ENCODE results near the gene ARHGEF37. TPM values are rescaled to one million over a fixed set of nuclear protein-coding genes. Genes with fewer than 3 reads are reported as not detected.
"Not testable (repeated sequence)": the region's sequence is repeated elsewhere in the genome, so short reads cannot be mapped to it uniquely, and the experiment has no call there.

The ARHGEF37 gene
- total RNA-seq, 1 donor from 2014 or later, result 3.3 TPM

DNA sequence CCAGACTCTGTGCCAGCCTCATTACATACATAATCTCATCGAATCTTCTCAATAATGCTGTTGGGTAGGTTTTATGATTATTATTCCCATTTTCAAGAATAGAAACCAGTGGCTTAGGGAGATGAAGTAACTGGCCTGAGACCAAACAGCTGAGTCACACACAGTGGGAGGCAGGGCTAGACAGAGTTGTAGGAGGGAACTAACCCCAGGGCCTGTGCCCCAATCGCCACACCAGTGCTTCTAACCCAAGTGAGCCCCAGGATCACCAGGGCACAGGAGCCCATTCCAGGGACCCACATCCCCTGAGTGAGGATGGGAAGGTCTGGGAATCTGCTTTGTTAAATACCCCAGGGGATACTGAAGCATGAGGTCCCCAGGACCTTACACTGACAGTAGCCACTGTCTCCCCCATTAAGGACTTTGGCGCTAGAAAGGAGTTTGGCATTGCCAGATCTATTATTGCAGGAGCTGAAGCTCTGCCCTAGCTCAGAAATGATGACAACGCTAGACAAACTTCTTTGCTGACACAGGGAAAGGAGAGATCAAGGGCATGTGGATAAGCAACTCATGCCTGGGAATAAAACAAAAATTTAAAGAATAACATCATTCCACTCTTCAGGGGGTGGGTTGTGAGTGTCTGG is 85.0 kb downstream of the ARHGEF37 start:
- Mint-ChIP-seq H3K9me3 (ENCODE audit: low read depth) (peaks cover 8% of the 10 kb centered on the region), H3K4me1 (ENCODE audit: low read depth) (no peaks in the 10 kb centered on the region), H3K27ac (no peak overlapping the region), H3K27me3 (no peaks in the 10 kb centered on the region), H3K36me3 (ENCODE audit: insufficient read depth) (peaks cover 2% of the 10 kb centered on the region), H3K4me3 (ENCODE audit: low read depth) (no peak overlapping the region)
- no peak for DNase-seq (ENCODE audit: low spot score, unreplicated experiment)
- no peak for TF ChIP-seq CTCF (IDR thresholded peaks at IDR 0.05; ENCODE audit: unreplicated experiment)

DNA sequence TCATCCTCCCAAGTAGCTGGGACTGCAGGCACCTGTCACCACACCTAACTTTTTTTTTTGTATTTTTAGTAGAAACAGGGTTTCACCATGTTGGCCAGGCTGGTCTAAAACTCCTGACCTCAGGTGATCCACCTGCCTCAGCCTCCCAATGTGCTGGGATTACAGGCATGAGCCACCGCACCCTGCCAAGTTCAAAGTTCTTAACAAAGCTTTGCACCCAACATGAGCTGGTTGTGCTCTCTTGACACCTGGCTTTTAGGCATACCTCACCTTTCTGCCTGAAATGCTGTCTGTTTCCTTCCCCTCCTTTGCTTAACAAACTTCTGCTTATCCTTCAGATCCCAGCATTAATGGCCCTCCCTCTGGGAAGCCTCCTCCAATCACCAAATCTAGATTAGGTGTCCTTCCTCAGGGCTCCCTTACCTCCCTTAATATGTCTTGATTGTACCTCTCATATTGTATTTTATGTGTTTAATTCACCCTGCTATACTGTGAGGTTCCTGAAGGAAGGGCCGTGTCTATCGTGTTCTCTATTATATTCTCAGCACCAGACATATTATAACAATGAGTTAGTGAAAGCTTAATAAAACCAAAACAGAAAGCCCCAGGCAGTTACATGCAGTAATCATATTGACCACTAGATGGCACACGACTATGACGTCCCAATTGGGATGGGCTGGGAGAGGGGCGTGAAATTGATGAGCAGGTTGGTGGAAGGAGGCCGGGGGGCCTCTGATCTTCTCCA is 86.0 kb downstream of the ARHGEF37 start:
- H3K4me1 Mint-ChIP-seq (ENCODE audit: low read depth), result no peaks in the 10 kb centered on the region
- H3K9me3 Mint-ChIP-seq (ENCODE audit: low read depth), result peaks cover 13% of the 10 kb centered on the region
- peaks cover 2% of the 10 kb centered on the region for H3K36me3 Mint-ChIP-seq (ENCODE audit: insufficient read depth)
- H3K27ac Mint-ChIP-seq, result no peak overlapping the region
- no peak for DNase-seq (ENCODE audit: low spot score, unreplicated experiment)
- H3K27me3 Mint-ChIP-seq, result no peaks in the 10 kb centered on the region
- TF ChIP-seq CTCF (IDR thresholded peaks at IDR 0.05; ENCODE audit: unreplicated experiment), result peak; percentile 59
- H3K4me3 Mint-ChIP-seq (ENCODE audit: low read depth), result no peak overlapping the region

GRCh38 chr5:149667829-149668330 is 86.6 kb downstream of the ARHGEF37 start:
- Mint-ChIP-seq H3K27ac (no peak overlapping the region), H3K9me3 (ENCODE audit: low read depth) (peaks cover 13% of the 10 kb centered on the region), H3K27me3 (no peaks in the 10 kb centered on the region), H3K36me3 (ENCODE audit: insufficient read depth) (peaks cover 2% of the 10 kb centered on the region), H3K4me1 (ENCODE audit: low read depth) (no peaks in the 10 kb centered on the region), H3K4me3 (ENCODE audit: low read depth) (no peak overlapping the region)
- TF ChIP-seq CTCF (IDR thresholded peaks at IDR 0.05; ENCODE audit: unreplicated experiment), result no peak
- DNase-seq (ENCODE audit: low spot score, unreplicated experiment), result no peak

- H3K9me3 Mint-ChIP-seq (ENCODE audit: low read depth), result peaks cover 13% of the 10 kb centered on the region
- not testable (repeated sequence) for H3K27ac Mint-ChIP-seq; H3K4me1 Mint-ChIP-seq (ENCODE audit: low read depth); H3K4me3 Mint-ChIP-seq (ENCODE audit: low read depth); DNase-seq (ENCODE audit: low spot score, unreplicated experiment); H3K27me3 Mint-ChIP-seq; H3K36me3 Mint-ChIP-seq (ENCODE audit: insufficient read depth)
Measured at GRCh38 chr5:149669273-149669672, 88.0 kb downstream of the ARHGEF37 start.

- H3K27me3 Mint-ChIP-seq, result peaks cover 10% of the 10 kb centered on the region
- peaks cover 13% of the 10 kb centered on the region for H3K9me3 Mint-ChIP-seq (ENCODE audit: low read depth)
- TF ChIP-seq CTCF (IDR thresholded peaks at IDR 0.05; ENCODE audit: unreplicated experiment), result no peak
- peaks cover 2% of the 10 kb centered on the region for H3K36me3 Mint-ChIP-seq (ENCODE audit: insufficient read depth)
- H3K27ac Mint-ChIP-seq, result no peak overlapping the region
- H3K4me3 Mint-ChIP-seq (ENCODE audit: low read depth), result no peak overlapping the region
- H3K4me1 Mint-ChIP-seq (ENCODE audit: low read depth), result no peaks in the 10 kb centered on the region
- no peak for DNase-seq (ENCODE audit: low spot score, unreplicated experiment)
Measured at GRCh38 chr5:149671544-149671943, 90.2 kb downstream of the ARHGEF37 start.
